HG02973 (cell line): ENCODE results near the gene KANK3.
"Not testable (repeated sequence)": the region's sequence is repeated elsewhere in the genome, so short reads cannot be mapped to it uniquely, and the experiment has no call there.

Experiments
- ATAC-seq: cut with Tn5 transposase; IDR thresholded peaks from one replicate; pipeline ENCODE4 v1.9.1; 2021; ENCODE audit warnings: moderate library complexity; ENCODE audit not compliant: unreplicated experiment

KANK3 gene

GRCh38 chr19:8342684-8343482, at the start of gene KANK3:
TSS of gene KANK3 (minus strand) at chr19:8343262. CDS start at chr19:8337828, 5,434 bp downstream.
- ATAC-seq: peak; percentile 88

- no peak for ATAC-seq
These were observed 49.0 kb upstream of the KANK3 start for GRCh38 chr19:8392017-8392591.

GRCh38 chr19:8391198-8392016, 48.3 kb upstream of the KANK3 start:
- ATAC-seq: no peak

- peak; percentile 30 for ATAC-seq
These were observed 47.5 kb upstream of the KANK3 start for GRCh38 chr19:8390617-8390981.

- ATAC-seq: peak; percentile 89
These were observed 47.0 kb upstream of the KANK3 start, which contains the start of gene RAB11B for GRCh38 chr19:8389891-8390616. TSS of gene RAB11B (plus strand) at chr19:8390360. CDS start at chr19:8390417, 57 bp downstream.

- ATAC-seq: no peak
These were observed 45.5 kb upstream of the KANK3 start for GRCh38 chr19:8388612-8388958.

- no peak for ATAC-seq
These were observed 44.9 kb upstream of the KANK3 start for GRCh38 chr19:8387688-8388611.

GRCh38 chr19:8386990-8387389, 43.9 kb upstream of the KANK3 start:
- no peak for ATAC-seq

- not testable (repeated sequence) for ATAC-seq
These were observed 43.4 kb upstream of the KANK3 start for GRCh38 chr19:8386419-8386818.

- ATAC-seq: not testable (repeated sequence)
These were observed 42.5 kb upstream of the KANK3 start for GRCh38 chr19:8385566-8385965.

- ATAC-seq: not testable (repeated sequence)
These were observed 42.0 kb upstream of the KANK3 start for GRCh38 chr19:8385103-8385502.

GRCh38 chr19:8384569-8384968, 41.5 kb upstream of the KANK3 start:
- ATAC-seq: not testable (repeated sequence)

- ATAC-seq: not testable (repeated sequence)
These were observed 36.3 kb upstream of the KANK3 start for GRCh38 chr19:8379156-8379891.

- no peak for ATAC-seq
These were observed 34.5 kb upstream of the KANK3 start for GRCh38 chr19:8377598-8377997.

GRCh38 chr19:8376373-8376974, 33.4 kb upstream of the KANK3 start:
- not testable (repeated sequence) for ATAC-seq

- ATAC-seq: not testable (repeated sequence)
These were observed 32.7 kb upstream of the KANK3 start for GRCh38 chr19:8375766-8376165.

GRCh38 chr19:8373867-8374813, 31.1 kb upstream of the KANK3 start:
- no peak for ATAC-seq
